Measurements from ENCODE around the gene REEP2.

- TF ChIP-seq CTCF (conservative IDR thresholded peaks at IDR 0.05; ENCODE audit: low read length), result no peak
- no peak for TF ChIP-seq EZH2phosphoT487 (IDR thresholded peaks at IDR 0.05; ENCODE audit: borderline replicate concordance)
These were observed 5.4 kb downstream of the REEP2 start for GRCh38 chr5:138444078-138444773.
